Spleen (tissue), 7 donors: ENCODE results near the gene ARMC9.

Experiments
- POLR2A ChIP-seq, 3 donors: fragments of 450-650 bp; IDR thresholded peaks; one replicate each; pipeline ENCODE4 v1.5.1; 2017; ENCODE audit warnings: antibody characterized with exemption in 3 of 3, mild to moderate bottlenecking in 1 of 3
- TF ChIP-seq, protein P1 (sequence below), 11 experiments: fragments of 200-600 bp in 7 of 11; fragments of 450-650 bp in 4 of 11; sonication (generic) in 4 of 11; IDR thresholded peaks in 8 of 11; conservative IDR thresholded peaks in 3 of 11; 1 replicate in 7 of 11; 2 replicates in 4 of 11; pipeline versions ENCODE4 v1.4.0 to v1.8.0; 2016 to 2021; ENCODE audit warnings: antibody characterized with exemption in 11 of 11, inconsistent platforms in 4 of 11, mild to moderate bottlenecking in 1 of 11
- donor health status: DM: no; HTN: no; CAD: no; lungs with moderate emphysema.
- donor health status: DM: no; HTN: no; CAD: no.
- donor health status: DM: no; HTN: no; CAD: no.

- TF ChIP-seq, protein P1, sequence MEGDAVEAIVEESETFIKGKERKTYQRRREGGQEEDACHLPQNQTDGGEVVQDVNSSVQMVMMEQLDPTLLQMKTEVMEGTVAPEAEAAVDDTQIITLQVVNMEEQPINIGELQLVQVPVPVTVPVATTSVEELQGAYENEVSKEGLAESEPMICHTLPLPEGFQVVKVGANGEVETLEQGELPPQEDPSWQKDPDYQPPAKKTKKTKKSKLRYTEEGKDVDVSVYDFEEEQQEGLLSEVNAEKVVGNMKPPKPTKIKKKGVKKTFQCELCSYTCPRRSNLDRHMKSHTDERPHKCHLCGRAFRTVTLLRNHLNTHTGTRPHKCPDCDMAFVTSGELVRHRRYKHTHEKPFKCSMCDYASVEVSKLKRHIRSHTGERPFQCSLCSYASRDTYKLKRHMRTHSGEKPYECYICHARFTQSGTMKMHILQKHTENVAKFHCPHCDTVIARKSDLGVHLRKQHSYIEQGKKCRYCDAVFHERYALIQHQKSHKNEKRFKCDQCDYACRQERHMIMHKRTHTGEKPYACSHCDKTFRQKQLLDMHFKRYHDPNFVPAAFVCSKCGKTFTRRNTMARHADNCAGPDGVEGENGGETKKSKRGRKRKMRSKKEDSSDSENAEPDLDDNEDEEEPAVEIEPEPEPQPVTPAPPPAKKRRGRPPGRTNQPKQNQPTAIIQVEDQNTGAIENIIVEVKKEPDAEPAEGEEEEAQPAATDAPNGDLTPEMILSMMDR (IDR thresholded peaks at IDR 0.05 in 8 of 11, conservative IDR thresholded peaks at IDR 0.05 in 3 of 11) = no peak
- no peak for TF ChIP-seq POLR2A (IDR thresholded peaks at IDR 0.05)
Observed at GRCh38 chr2:231369580-231370428, 171.4 kb downstream of the ARMC9 start.
